H1 (cell line): ENCODE measurements around the gene INTS2.

Experiments used
- CTCF ChIP-seq, 3 experiments: IDR thresholded peaks; 1 replicate in 2 of 3; 2 replicates in 1 of 3; pipeline versions ENCODE4 v1.5.1 to v1.6.1; 2011; ENCODE audit warnings: low read length in 3 of 3, mild to moderate bottlenecking in 3 of 3, inconsistent platforms in 2 of 3, low read depth in 1 of 3, moderate library complexity in 1 of 3; ENCODE audit not compliant: insufficient read depth in 1 of 3; ENCODE audit errors: control extremely low read depth in 1 of 3
- HDAC2 ChIP-seq, 2 experiments: fragments of 300-600 bp in 1 of 2; sonication (generic) in 1 of 2; IDR thresholded peaks; 2 replicates each; pipeline ENCODE4 v1.6.1; 2011 to 2012; ENCODE audit warnings: low read depth in 2 of 2, low read length in 2 of 2, mild to moderate bottlenecking in 2 of 2, moderate library complexity in 2 of 2, borderline replicate concordance in 1 of 2, inconsistent platforms in 1 of 2
- POLR2A ChIP-seq, 2 experiments: IDR thresholded peaks; 1 replicate in 1 of 2; 2 replicates in 1 of 2; pipeline ENCODE4 v1.6.1; 2011; ENCODE audit warnings: low read depth in 2 of 2, low read length in 2 of 2, mild to moderate bottlenecking in 2 of 2; ENCODE audit errors: control extremely low read depth in 1 of 2
- POLR2AphosphoS5 ChIP-seq: IDR thresholded peaks from 2 replicates; pipeline ENCODE4 v1.6.1; 2011; ENCODE audit warnings: low read depth, low read length
- SP2 ChIP-seq: IDR thresholded peaks from 2 replicates; pipeline ENCODE4 v1.6.1; 2012; ENCODE audit warnings: mild to moderate bottlenecking, low read length, inconsistent platforms
- TCF12 ChIP-seq: IDR thresholded peaks from 2 replicates; pipeline ENCODE4 v1.6.1; 2011; ENCODE audit warnings: low read depth, mild to moderate bottlenecking, low read length

DNA sequence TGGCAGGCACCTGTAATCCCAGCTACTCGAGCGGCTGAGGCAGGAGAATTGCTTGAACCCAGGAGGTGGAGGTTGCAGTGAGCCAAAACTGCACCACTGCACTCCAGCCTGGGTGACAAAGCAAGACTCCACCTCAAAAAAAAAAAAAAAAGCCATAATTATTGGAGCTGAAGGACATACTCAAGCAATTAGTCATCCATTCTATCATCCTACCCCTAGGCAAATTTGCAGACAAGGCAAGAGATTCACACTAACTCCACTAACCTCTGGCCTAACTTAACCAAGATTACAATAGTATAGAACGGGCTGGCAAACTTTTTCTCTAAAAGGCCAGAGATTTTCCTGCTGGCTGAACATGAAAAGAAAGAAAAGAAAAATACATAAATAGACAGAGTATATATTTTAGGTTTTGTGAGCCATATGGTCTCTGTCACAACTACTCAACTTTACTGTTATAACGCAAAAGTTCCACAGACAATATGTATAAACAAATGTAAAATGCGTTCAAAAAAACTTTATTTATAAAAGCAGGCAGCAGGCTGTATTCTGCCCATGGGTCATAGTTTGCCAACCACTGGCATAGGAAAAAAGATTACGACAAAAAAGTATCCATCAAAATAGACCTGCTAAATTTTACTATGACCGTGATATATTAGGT lies 94.1 kb downstream of the INTS2 start:
- TF ChIP-seq SP2 (no peak), TCF12 (no peak), POLR2A (IDR thresholded peaks at IDR 0.05; ENCODE audit: control extremely low read depth in 1 of 2, low read depth in 2 of 2, low read length in 2 of 2) (no peak), POLR2AphosphoS5 (no peak), CTCF (IDR thresholded peaks at IDR 0.05; ENCODE audit: control extremely low read depth in 1 of 3, insufficient read depth in 1 of 3, low read depth in 1 of 3, low read length in 3 of 3) (no peak), HDAC2 (IDR thresholded peaks at IDR 0.05; ENCODE audit: borderline replicate concordance in 1 of 2, low read depth in 2 of 2, low read length in 2 of 2) (no peak)
